Endothelial cell of umbilical vein (primary cell): ENCODE data around the gene TMEM250. TPM values are rescaled to one million over a fixed set of nuclear protein-coding genes. Genes with fewer than 3 reads are reported as not detected.

Source experiments
- BruUV-seq: library from RNA; stranded (reverse); fragments of 400-500 nt; replicated peaks from 2 replicates; lab custom pipeline; 2021; lab: Mats Ljungman, UMichigan
- CTCF ChIA-PET: fragments of 300-600, 350-600 bp; sonication (Branson Sonifier 250); formaldehyde crosslinking; loops from one replicate; lab custom pipeline; 2021; ENCODE audit warnings: antibody characterized with exemption, inconsistent platforms; lab: Charles Lee
- POLR2A ChIA-PET: fragments of 300-600, 350-600 bp; sonication (Branson Sonifier 250); formaldehyde crosslinking; loops from one replicate; lab custom pipeline; 2021; ENCODE audit warnings: antibody characterized with exemption, inconsistent platforms; lab: Charles Lee
- DNase-seq: peaks from one replicate; pipeline ENCODE4 v3.0.0-alpha.2; 2011; ENCODE audit warnings: low read depth, low spot score
- FAIRE-seq: peaks from 2 replicates; lab custom pipeline; 2011; peaks lifted over from hg19 to GRCh38; lab: Jason Lieb, UNC
- H2AFZ ChIP-seq: 2 replicates; pipeline ENCODE4 v1.6.0; 2012; ENCODE audit warnings: low read depth, low read length, control low read depth, inconsistent platforms
- H3K27ac ChIP-seq: 2 replicates; pipeline ENCODE4 v1.5.1; 2011; ENCODE audit warnings: low read depth, mild to moderate bottlenecking, control low read depth, low read length, moderate library complexity; ENCODE audit not compliant: insufficient read depth
- H3K27me3 ChIP-seq, 2 experiments: 2 replicates each; pipeline versions ENCODE4 v1.6.0 to v1.6.1; 2011; ENCODE audit warnings: low read length in 2 of 2, mixed read lengths in 1 of 2; ENCODE audit not compliant: control insufficient read depth in 2 of 2, insufficient read depth in 2 of 2
- H3K36me3 ChIP-seq, 2 experiments: 2 replicates in 1 of 2; 3 replicates in 1 of 2; pipeline ENCODE4 v1.5.1; 2011; ENCODE audit warnings: low read length in 2 of 2, mild to moderate bottlenecking in 1 of 2, moderate library complexity in 1 of 2; ENCODE audit not compliant: control insufficient read depth in 2 of 2, insufficient read depth in 2 of 2; ENCODE audit errors: extremely low read depth in 1 of 2
- H3K4me1 ChIP-seq: 3 replicates; pipeline ENCODE4 v1.5.1; 2011; ENCODE audit warnings: mild to moderate bottlenecking, low read length; ENCODE audit not compliant: control insufficient read depth, insufficient read depth; ENCODE audit errors: extremely low read depth
- H3K4me2 ChIP-seq: 2 replicates; pipeline ENCODE4 v1.6.1; 2011; ENCODE audit warnings: low read length, control low read depth, mixed read lengths; ENCODE audit not compliant: insufficient read depth
- H3K4me3 ChIP-seq, 3 experiments: fragments of 200-600 bp in 1 of 3; sonication (generic), shearing (Covaris generic) in 1 of 3; replicated peaks in 1 of 3; 2 replicates each; pipeline ENCODE4 v1.5.1; 2011 to 2016; ENCODE audit warnings: control low read depth in 3 of 3, low read length in 3 of 3, mild to moderate bottlenecking in 2 of 3, inconsistent platforms in 1 of 3, low read depth in 1 of 3, moderate library complexity in 1 of 3; ENCODE audit not compliant: insufficient read depth in 1 of 3
- H3K79me2 ChIP-seq: 2 replicates; pipeline ENCODE4 v1.6.0; 2012; ENCODE audit warnings: low read length, inconsistent platforms; ENCODE audit not compliant: control insufficient read depth, insufficient read depth
- H3K9ac ChIP-seq: replicated peaks from 2 replicates; pipeline ENCODE3; 2011; ENCODE audit warnings: low read length, control low read depth; ENCODE audit not compliant: insufficient read depth; ENCODE audit errors: extremely low read depth
- H3K9me1 ChIP-seq: replicated peaks from 3 replicates; pipeline ENCODE4 v1.6.0; 2011; ENCODE audit warnings: mild to moderate bottlenecking, low read length; ENCODE audit not compliant: control insufficient read depth, insufficient read depth; ENCODE audit errors: extremely low read depth
- H3K9me3 ChIP-seq: replicated peaks from 2 replicates; pipeline ENCODE4 v1.5.1; 2012; ENCODE audit warnings: low read length, inconsistent platforms; ENCODE audit not compliant: control insufficient read depth, insufficient read depth
- H4K20me1 ChIP-seq: replicated peaks from 2 replicates; pipeline ENCODE3; 2011; ENCODE audit warnings: mild to moderate bottlenecking, low read length; ENCODE audit not compliant: control insufficient read depth, insufficient read depth; ENCODE audit errors: extremely low read depth
- EZH2 ChIP-seq: IDR thresholded peaks from 2 replicates; pipeline ENCODE4 v1.6.1; 2012; ENCODE audit warnings: borderline replicate concordance, low read depth, mild to moderate bottlenecking, moderate library complexity, low read length, inconsistent platforms; ENCODE audit not compliant: severe bottlenecking
- FOS ChIP-seq: IDR thresholded peaks from 2 replicates; pipeline ENCODE4 v1.6.1; 2011; ENCODE audit warnings: mild to moderate bottlenecking, low read length, moderate library complexity, borderline replicate concordance; ENCODE audit not compliant: insufficient read depth
- GATA2 ChIP-seq: IDR thresholded peaks from 2 replicates; pipeline ENCODE4 v1.7.0; 2011; ENCODE audit warnings: low read depth, mild to moderate bottlenecking, moderate library complexity, mixed read lengths, low read length; ENCODE audit not compliant: insufficient read length, insufficient read depth
- JUN ChIP-seq: IDR thresholded peaks from 2 replicates; pipeline ENCODE4 v1.6.1; 2011; ENCODE audit warnings: borderline replicate concordance, low read depth; ENCODE audit not compliant: insufficient read length, insufficient read depth
- MAX ChIP-seq: IDR thresholded peaks from 2 replicates; pipeline ENCODE4 v1.6.1; 2011; ENCODE audit not compliant: insufficient read depth, insufficient read length
- MYC ChIP-seq: IDR thresholded peaks from one replicate; pipeline ENCODE4 v1.6.1; 2011; ENCODE audit warnings: mild to moderate bottlenecking, low read depth, low read length
- POLR2A ChIP-seq: IDR thresholded peaks from 2 replicates; pipeline ENCODE4 v1.6.1; 2012; ENCODE audit warnings: low read depth, mild to moderate bottlenecking, control low read depth, low read length
- POLR2AphosphoS5 ChIP-seq: IDR thresholded peaks from 2 replicates; pipeline ENCODE4 v1.6.1; 2012; ENCODE audit warnings: low read depth, mild to moderate bottlenecking, control low read depth, low read length, moderate library complexity; ENCODE audit not compliant: insufficient read depth
- dilution Hi-C: fragments of 300-500 bp; cut with MboI; formaldehyde crosslinking; loops from one replicate; pipeline ENCODE4 v1.15.0; 2019; ENCODE audit warnings: low sequenced_read_pairs; ENCODE audit not compliant: extremely low pct_ligation_motif_present
- intact Hi-C: fragments of 100-400 bp; cut with micrococcal nuclease; formaldehyde crosslinking; loops from one replicate; pipeline ENCODE4 v1.10.0; 2022
- polyA plus RNA-seq, 4 experiments: library from polyadenylated mRNA; depleted of rRNA in 3 of 4; stranded (reverse) in 3 of 4; unstranded in 1 of 4; fragments of >200 nt; gene quantifications; 2 replicates each; pipeline versions ENCODE4 v1.2.1 to v1.2.3, GENCODE V29; 2011 to 2012; ENCODE audit warnings: missing spikeins in 1 of 4
- total RNA-seq: library from RNA; stranded (reverse); gene quantifications from 2 replicates; pipeline ENCODE4 v1.2.3, GENCODE V29; 2021
- TF ChIP-seq, protein P1 (sequence below), 2 donors: IDR thresholded peaks; 1 replicate in 1 of 2; 2 replicates in 1 of 2; pipeline ENCODE4 v1.5.1; 2011; ENCODE audit warnings: low read length in 2 of 2, mild to moderate bottlenecking in 2 of 2, moderate library complexity in 2 of 2, control low read depth in 1 of 2, inconsistent platforms in 1 of 2, low read depth in 1 of 2; ENCODE audit not compliant: insufficient read depth in 1 of 2; ENCODE audit errors: extremely low read depth in 1 of 2

TMEM250 gene
- total and polyA plus RNA-seq, 2 donors (not counting 3 experiments of a cell fraction or from before 2014, with no cell fraction given), result 24.9 to 49.9 TPM

DNA sequence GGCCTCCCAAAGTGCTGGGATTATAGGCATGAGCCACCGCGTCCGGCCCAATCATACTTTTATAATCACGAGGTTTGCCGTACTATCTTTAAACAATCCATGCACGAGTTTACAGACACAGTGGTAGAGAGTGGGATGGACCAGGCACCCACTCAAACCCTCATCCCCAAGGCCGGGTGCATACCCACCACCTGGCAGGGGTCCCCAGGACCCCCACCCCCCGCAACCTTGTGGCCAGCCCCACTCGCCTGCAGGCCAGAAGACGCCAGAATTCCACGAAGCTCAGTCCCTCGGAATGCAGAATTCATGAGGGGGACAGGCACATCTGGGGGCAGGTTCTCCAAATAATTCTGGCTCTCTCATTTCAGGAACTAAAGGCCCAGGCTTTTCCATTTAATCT, 40.7 kb downstream of the TMEM250 start:
- dilution Hi-C loops, result no loop called here

More for the DNA sequence above, 40.7 kb downstream of the TMEM250 start:
- Histone ChIP-seq H3K9ac (no peak overlapping the region), H3K27me3 (no peaks in the 10 kb centered on the region), H2AFZ (no peak overlapping the region), H3K36me3 (peaks cover 0 to 12% of the 10 kb centered on the region in 2 experiments), H3K4me3 (no peak overlapping the region), H3K79me2 (peaks cover 74% of the 10 kb centered on the region), H3K4me1 (no peaks in the 10 kb centered on the region), H3K27ac (no peak overlapping the region), H3K9me1 (no peaks in the 10 kb centered on the region), H4K20me1 (no peaks in the 10 kb centered on the region), H3K9me3 (no peaks in the 10 kb centered on the region), H3K4me2 (no peak overlapping the region)
- FAIRE-seq, result no peak
- intact Hi-C loops, result no loop called here
- ChIA-PET POLR2A (no interaction called here), CTCF (interaction anchor here (1.4 kb wide), 1 partner anchor 17 kb away, joined by 3 read pairs; the partner anchor contains the start of gene NACC2)
- TF ChIP-seq FOS (no peak), MAX (no peak), MYC (no peak), GATA2 (no peak), EZH2 (no peak), JUN (no peak), POLR2A (no peak), POLR2AphosphoS5 (no peak)
- TF ChIP-seq, protein P1, sequence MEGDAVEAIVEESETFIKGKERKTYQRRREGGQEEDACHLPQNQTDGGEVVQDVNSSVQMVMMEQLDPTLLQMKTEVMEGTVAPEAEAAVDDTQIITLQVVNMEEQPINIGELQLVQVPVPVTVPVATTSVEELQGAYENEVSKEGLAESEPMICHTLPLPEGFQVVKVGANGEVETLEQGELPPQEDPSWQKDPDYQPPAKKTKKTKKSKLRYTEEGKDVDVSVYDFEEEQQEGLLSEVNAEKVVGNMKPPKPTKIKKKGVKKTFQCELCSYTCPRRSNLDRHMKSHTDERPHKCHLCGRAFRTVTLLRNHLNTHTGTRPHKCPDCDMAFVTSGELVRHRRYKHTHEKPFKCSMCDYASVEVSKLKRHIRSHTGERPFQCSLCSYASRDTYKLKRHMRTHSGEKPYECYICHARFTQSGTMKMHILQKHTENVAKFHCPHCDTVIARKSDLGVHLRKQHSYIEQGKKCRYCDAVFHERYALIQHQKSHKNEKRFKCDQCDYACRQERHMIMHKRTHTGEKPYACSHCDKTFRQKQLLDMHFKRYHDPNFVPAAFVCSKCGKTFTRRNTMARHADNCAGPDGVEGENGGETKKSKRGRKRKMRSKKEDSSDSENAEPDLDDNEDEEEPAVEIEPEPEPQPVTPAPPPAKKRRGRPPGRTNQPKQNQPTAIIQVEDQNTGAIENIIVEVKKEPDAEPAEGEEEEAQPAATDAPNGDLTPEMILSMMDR (IDR thresholded peaks at IDR 0.05; ENCODE audit: extremely low read depth in 1 of 2, insufficient read depth in 1 of 2, low read depth in 1 of 2, low read length in 2 of 2), result no peak
- BruUV-seq, result no TSS peak
- DNase-seq, result no peak
